GM19023 (cell line): ENCODE results near the gene RALGDS.

Experiments
- ATAC-seq: cut with Tn5 transposase; IDR thresholded peaks from one replicate; pipeline ENCODE4 v1.9.1; 2021; ENCODE audit warnings: mild to moderate bottlenecking, moderate library complexity; ENCODE audit not compliant: unreplicated experiment

The RALGDS gene

GRCh38 chr9:133137451-133138231, 16.6 kb upstream of the RALGDS start:
- ATAC-seq: no peak

- no peak for ATAC-seq
Observed at GRCh38 chr9:133135146-133135745, 14.2 kb upstream of the RALGDS start.

GRCh38 chr9:133134388-133135145, 13.5 kb upstream of the RALGDS start:
- ATAC-seq: no peak

- peak; percentile 88 for ATAC-seq
Observed at GRCh38 chr9:133133681-133134387, 12.8 kb upstream of the RALGDS start.

- ATAC-seq: no peak
Observed at GRCh38 chr9:133132174-133132573, 11.1 kb upstream of the RALGDS start.

GRCh38 chr9:133131506-133131905, 10.5 kb upstream of the RALGDS start:
- no peak for ATAC-seq

- no peak for ATAC-seq
Observed at GRCh38 chr9:133130685-133131244, 9.7 kb upstream of the RALGDS start.

- no peak for ATAC-seq
Observed at GRCh38 chr9:133129001-133129795, 8.2 kb upstream of the RALGDS start.

- no peak for ATAC-seq
Observed at GRCh38 chr9:133128152-133128551, 7.1 kb upstream of the RALGDS start.

GRCh38 chr9:133127340-133127981, 6.4 kb upstream of the RALGDS start:
- ATAC-seq: no peak

- no peak for ATAC-seq
Observed at GRCh38 chr9:133126697-133127339, 5.8 kb upstream of the RALGDS start.

GRCh38 chr9:133125941-133126696, 5.1 kb upstream of the RALGDS start:
- ATAC-seq: no peak

GRCh38 chr9:133124907-133125275, 3.9 kb upstream of the RALGDS start:
- no peak for ATAC-seq

- no peak for ATAC-seq
Observed at GRCh38 chr9:133124123-133124906, 3.3 kb upstream of the RALGDS start.

- ATAC-seq: no peak
Observed at GRCh38 chr9:133122935-133123611, 2.0 kb upstream of the RALGDS start.

GRCh38 chr9:133122605-133122934, 1.5 kb upstream of the RALGDS start:
- ATAC-seq: no peak

- no peak for ATAC-seq
Observed at GRCh38 chr9:133121915-133122550, 993 bp upstream of the RALGDS start.
